NB4 (cell line): ENCODE results near the gene SH2B3.

Experiments used
- POLR2A ChIP-seq: IDR thresholded peaks from 2 replicates; pipeline ENCODE4 v1.6.1; 2011; ENCODE audit warnings: mild to moderate bottlenecking; ENCODE audit not compliant: insufficient read length; ENCODE audit errors: extremely low read depth
- TF ChIP-seq, protein P1 (sequence below): IDR thresholded peaks from one replicate; pipeline ENCODE4 v1.5.1; 2012; ENCODE audit warnings: low read depth, low read length
- TF ChIP-seq, protein P2 (sequence below): IDR thresholded peaks from 2 replicates; pipeline ENCODE4 v1.6.1; 2011; ENCODE audit warnings: low read depth, low read length

DNA sequence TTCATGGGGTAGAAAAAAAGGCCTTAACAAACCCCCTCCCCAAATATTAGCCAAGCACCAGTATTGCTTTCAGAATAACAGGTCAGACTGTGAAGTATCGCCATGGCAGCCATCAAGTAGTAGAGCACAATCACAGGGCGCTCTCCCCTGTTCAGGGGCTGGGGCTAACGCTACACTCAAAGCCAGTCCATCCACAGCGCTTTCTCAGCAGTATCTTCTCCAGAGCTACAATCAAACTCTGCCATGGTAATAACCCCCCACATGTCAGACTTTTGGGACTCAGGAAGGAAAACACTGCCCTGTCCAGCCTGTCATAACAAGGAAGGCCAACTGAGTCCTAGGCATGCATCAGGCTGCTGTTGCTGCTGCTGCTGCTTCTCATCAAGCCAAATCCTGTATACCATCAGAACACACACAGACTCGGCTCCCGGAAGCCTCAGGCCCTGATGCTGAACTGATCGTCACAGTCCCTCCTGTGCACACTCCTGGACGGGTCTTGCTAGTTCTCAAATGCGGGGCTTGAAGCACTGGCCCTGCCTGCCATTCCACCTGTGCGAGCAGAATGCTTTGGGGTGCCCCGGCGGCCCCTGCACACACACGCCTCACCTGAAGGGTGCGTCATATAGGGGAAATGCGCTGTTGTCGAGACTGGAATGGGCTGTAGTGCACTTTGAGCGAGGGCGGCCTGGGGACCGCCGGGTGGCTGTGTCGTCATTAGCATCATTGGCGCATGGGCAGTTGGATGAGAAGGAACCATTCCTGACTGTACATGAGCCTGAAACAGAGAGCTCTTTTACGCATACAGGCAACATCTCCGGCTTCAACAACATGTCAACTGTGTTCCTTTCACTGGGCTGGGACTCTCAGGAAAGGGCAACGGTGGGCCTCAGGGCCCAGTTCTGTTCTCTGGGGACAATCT lies 47.6 kb downstream of the SH2B3 start:
- no peak for TF ChIP-seq POLR2A
- TF ChIP-seq, protein P1, sequence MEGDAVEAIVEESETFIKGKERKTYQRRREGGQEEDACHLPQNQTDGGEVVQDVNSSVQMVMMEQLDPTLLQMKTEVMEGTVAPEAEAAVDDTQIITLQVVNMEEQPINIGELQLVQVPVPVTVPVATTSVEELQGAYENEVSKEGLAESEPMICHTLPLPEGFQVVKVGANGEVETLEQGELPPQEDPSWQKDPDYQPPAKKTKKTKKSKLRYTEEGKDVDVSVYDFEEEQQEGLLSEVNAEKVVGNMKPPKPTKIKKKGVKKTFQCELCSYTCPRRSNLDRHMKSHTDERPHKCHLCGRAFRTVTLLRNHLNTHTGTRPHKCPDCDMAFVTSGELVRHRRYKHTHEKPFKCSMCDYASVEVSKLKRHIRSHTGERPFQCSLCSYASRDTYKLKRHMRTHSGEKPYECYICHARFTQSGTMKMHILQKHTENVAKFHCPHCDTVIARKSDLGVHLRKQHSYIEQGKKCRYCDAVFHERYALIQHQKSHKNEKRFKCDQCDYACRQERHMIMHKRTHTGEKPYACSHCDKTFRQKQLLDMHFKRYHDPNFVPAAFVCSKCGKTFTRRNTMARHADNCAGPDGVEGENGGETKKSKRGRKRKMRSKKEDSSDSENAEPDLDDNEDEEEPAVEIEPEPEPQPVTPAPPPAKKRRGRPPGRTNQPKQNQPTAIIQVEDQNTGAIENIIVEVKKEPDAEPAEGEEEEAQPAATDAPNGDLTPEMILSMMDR, result no peak
- TF ChIP-seq, protein P2, sequence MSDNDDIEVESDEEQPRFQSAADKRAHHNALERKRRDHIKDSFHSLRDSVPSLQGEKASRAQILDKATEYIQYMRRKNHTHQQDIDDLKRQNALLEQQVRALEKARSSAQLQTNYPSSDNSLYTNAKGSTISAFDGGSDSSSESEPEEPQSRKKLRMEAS, result no peak
